GM10266 (cell line): ENCODE data around the gene DERA.
"Not testable (repeated sequence)": the region's sequence is repeated elsewhere in the genome, so short reads cannot be mapped to it uniquely, and the experiment has no call there.

Source experiments
- DNase-seq: peaks from one replicate; pipeline ENCODE4 v3.0.0; 2012; ENCODE audit errors: extremely low spot score
- CTCF ChIP-seq: IDR thresholded peaks from 2 replicates; pipeline ENCODE4 v1.5.1; 2012; ENCODE audit warnings: mild to moderate bottlenecking, low read depth; ENCODE audit not compliant: control insufficient read depth, insufficient read depth; ENCODE audit errors: missing control alignments

DERA gene

GRCh38 chr12:15904378-15904920 lies 6.7 kb upstream of the DERA start:
- DNase-seq, result no peak

GRCh38 chr12:15910468-15910863 lies 666 bp upstream of the DERA start:
- no peak for TF ChIP-seq CTCF
- no peak for DNase-seq

More at GRCh38 chr12:15904378-15904920, 6.7 kb upstream of the DERA start:
- no peak for TF ChIP-seq CTCF

GRCh38 chr12:15911931-15912330 lies 799 bp downstream of the DERA start:
- not testable (repeated sequence) for DNase-seq

- DNase-seq, result not testable (repeated sequence)
These were observed 3.0 kb downstream of the DERA start for GRCh38 chr12:15914131-15914530.

- no peak for TF ChIP-seq CTCF
These were observed 6.9 kb downstream of the DERA start for GRCh38 chr12:15918066-15918465.

GRCh38 chr12:15919418-15919817 lies 8.3 kb downstream of the DERA start:
- no peak for DNase-seq
- TF ChIP-seq CTCF, result no peak

More at GRCh38 chr12:15918066-15918465, 6.9 kb downstream of the DERA start:
- DNase-seq, result no peak

- no peak for TF ChIP-seq CTCF
These were observed 13.8 kb downstream of the DERA start for GRCh38 chr12:15924956-15925355.

GRCh38 chr12:15928346-15928745 lies 17.2 kb downstream of the DERA start:
- DNase-seq, result peak; percentile 17
- no peak for TF ChIP-seq CTCF

More at GRCh38 chr12:15924956-15925355, 13.8 kb downstream of the DERA start:
- DNase-seq, result no peak
